ENCODE data around the gene MACROD2.

- TF ChIP-seq CTCF (IDR thresholded peaks at IDR 0.05) (no peak), POLR2A (IDR thresholded peaks at IDR 0.05) (no peak)
Observed at GRCh38 chr20:14957402-14957801, 962.1 kb downstream of the MACROD2 start.

All from uterus (tissue), 2 donors.